Adrenal gland (tissue), 5 donors: ENCODE measurements around the gene DDX6.
"Not testable (repeated sequence)": the region's sequence is repeated elsewhere in the genome, so short reads cannot be mapped to it uniquely, and the experiment has no call there.

Experiments
- POLR2A ChIP-seq, 2 donors: fragments of 450-650 bp; IDR thresholded peaks; one replicate each; pipeline ENCODE4 v1.6.1; 2017; ENCODE audit warnings: antibody characterized with exemption in 2 of 2, mild to moderate bottlenecking in 2 of 2, moderate library complexity in 1 of 2
- TF ChIP-seq, protein P1 (sequence below), 6 experiments: fragments of 450-650 bp in 4 of 6; fragments of 200-600 bp in 2 of 6; sonication (generic) in 1 of 6; IDR thresholded peaks; 1 replicate in 5 of 6; 2 replicates in 1 of 6; pipeline versions ENCODE4 v1.5.1 to v1.8.0; 2016 to 2021; ENCODE audit warnings: antibody characterized with exemption in 6 of 6, mild to moderate bottlenecking in 2 of 6, moderate library complexity in 1 of 6
- donor health status: DM: no; HTN: no; CAD: no.

- TF ChIP-seq, protein P1, sequence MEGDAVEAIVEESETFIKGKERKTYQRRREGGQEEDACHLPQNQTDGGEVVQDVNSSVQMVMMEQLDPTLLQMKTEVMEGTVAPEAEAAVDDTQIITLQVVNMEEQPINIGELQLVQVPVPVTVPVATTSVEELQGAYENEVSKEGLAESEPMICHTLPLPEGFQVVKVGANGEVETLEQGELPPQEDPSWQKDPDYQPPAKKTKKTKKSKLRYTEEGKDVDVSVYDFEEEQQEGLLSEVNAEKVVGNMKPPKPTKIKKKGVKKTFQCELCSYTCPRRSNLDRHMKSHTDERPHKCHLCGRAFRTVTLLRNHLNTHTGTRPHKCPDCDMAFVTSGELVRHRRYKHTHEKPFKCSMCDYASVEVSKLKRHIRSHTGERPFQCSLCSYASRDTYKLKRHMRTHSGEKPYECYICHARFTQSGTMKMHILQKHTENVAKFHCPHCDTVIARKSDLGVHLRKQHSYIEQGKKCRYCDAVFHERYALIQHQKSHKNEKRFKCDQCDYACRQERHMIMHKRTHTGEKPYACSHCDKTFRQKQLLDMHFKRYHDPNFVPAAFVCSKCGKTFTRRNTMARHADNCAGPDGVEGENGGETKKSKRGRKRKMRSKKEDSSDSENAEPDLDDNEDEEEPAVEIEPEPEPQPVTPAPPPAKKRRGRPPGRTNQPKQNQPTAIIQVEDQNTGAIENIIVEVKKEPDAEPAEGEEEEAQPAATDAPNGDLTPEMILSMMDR (IDR thresholded peaks at IDR 0.05), result not testable (repeated sequence)
- TF ChIP-seq POLR2A (IDR thresholded peaks at IDR 0.05), result not testable (repeated sequence)
These were observed 29.0 kb downstream of the DDX6 start for GRCh38 chr11:118761981-118762380.
